GM18498 (cell line): Measurements from ENCODE around the gene FBXO5.
"Not testable (repeated sequence)": the region's sequence is repeated elsewhere in the genome, so short reads cannot be mapped to it uniquely, and the experiment has no call there.

ENCODE experiments used
- ATAC-seq: cut with Tn5 transposase; IDR thresholded peaks from one replicate; pipeline ENCODE4 v1.9.1; 2021; ENCODE audit warnings: mild to moderate bottlenecking, moderate library complexity; ENCODE audit not compliant: unreplicated experiment

The FBXO5 gene

GRCh38 chr6:152993847-152994246, 11.0 kb upstream of the FBXO5 start:
- no peak for ATAC-seq

- ATAC-seq, result no peak
These were observed 10.6 kb upstream of the FBXO5 start for GRCh38 chr6:152993431-152993830.

DNA sequence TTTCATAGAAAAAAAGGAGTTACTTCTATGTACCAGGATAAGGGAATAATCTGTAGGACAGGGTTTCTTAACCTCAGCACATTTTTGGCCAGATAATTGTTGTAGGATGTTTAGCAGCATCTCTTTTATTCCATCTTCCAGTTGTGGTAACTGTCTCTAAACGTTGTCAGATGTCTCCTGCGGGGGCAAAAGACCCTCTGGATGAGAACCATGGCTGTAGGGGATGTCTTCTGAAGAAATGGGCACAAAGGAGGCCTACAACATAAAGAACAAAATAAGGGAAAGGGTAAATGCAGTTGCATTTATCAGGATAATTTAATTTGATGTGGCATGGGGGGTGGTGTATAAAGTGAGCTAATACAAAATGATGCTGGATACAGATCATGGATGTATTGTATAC, 4.1 kb upstream of the FBXO5 start:
- ATAC-seq, result no peak

DNA sequence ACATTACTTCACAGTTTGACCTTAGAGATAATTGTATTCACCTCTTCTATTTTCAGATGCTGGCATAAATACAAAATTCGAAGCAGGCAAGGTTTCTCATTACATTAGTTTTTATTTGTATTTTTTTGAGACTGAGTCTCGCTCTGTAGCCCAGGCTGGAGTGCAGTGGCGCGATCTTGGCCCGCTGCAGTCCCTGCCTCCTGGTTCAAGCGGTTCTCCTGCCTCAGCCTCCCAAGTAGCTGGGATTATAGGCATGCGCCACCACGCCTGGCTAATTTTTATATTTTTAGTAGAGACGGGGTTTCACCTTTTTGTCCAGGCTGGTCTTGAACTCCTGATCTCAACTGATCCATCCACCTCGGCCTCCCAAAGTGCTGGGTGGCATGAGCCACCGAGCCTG, 2.5 kb upstream of the FBXO5 start:
- ATAC-seq, result not testable (repeated sequence)

- ATAC-seq, result peak; percentile 23
These were observed 1.7 kb upstream of the FBXO5 start for GRCh38 chr6:152984513-152984872.

DNA sequence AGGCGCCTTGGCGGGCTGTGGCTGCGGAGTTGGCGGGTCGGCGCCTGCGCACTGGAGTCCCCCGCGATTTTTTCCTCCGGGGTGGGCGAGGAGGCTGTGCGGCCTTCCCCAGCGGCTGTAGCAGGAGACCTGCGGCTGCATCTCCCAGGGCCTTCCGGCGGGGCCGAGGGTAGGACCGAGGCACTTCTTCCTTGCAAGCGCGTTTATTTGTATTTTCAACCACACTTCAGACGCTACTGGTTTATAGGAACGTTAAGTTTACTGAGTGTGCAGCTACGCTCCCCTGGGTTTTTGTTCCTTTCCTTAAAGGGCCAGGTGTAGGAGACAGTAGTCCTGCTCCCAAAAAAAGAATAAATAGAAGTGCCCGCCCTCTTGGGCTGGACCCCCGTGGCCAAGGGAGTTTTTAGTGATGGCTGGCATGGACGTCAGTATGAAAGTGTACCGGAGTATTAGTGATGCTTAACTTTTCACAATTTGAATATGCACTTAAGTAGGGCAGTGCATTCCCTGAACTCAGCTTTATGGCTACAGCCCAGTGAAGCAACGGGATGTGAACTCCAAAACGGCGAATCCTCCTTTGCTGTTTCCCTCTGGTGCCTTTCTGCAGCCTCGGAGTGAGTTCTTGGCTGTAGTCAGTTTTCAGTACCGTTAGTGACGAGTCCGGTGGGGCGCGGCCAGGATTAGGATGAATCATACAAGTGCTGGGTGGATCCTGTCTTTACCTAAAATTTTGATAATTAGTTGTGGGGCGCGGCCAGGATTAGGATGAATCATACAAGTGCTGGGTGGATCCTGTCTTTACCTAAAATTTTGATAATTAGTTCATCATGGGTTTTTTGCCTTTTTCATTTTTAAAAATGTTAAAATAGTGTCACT, 1.0 kb upstream of the FBXO5 start:
- ATAC-seq, result peak; percentile 18

GRCh38 chr6:152981989-152982903, 595 bp downstream of the FBXO5 start:
- ATAC-seq, result peak; percentile 2

DNA sequence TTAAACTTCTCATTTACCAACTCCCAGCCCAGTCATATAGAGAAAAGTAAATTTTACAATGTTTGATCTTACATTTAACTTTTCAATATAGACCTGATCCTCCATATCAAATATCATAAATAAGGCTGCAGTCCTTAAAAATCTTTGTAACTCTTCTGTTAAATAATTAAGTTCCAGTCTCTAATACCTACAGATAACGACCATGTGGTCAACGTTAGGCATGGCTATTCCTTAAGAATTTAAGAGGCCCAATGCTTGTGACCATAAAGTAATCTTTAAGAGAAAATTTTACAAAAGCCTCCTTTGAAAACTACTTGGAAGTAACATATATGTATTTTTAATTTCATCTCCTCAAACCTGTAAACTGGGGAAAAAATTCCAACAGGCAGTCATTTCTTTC, 1.6 kb downstream of the FBXO5 start:
- no peak for ATAC-seq

- no peak for ATAC-seq
These were observed 2.2 kb downstream of the FBXO5 start for GRCh38 chr6:152980656-152981055.

DNA sequence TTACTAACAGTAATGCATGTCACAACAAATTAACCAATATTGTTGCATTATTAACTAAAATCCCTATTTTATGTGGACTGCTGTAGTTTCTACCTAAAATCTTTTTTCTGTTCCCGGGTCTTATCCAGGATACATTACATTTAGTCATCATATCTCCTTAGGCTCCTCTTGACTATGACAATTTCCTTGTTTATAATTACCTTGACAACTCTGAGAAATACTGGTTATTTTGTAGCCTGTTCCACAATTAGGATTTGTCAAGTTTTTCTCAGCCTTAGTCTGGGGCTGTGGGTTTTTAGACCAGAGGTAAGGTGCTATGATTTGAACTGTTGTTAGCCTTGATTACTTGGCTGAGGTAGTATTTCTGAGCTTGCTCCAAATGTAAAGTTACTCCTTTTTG, 3.7 kb downstream of the FBXO5 start:
- no peak for ATAC-seq

- ATAC-seq, result no peak
These were observed 4.8 kb downstream of the FBXO5 start for GRCh38 chr6:152978058-152978457.

- no peak for ATAC-seq
These were observed 5.3 kb downstream of the FBXO5 start for GRCh38 chr6:152977556-152977955.

GRCh38 chr6:152976749-152977148, 6.1 kb downstream of the FBXO5 start:
- no peak for ATAC-seq

- peak; percentile 64 for ATAC-seq
These were observed 7.5 kb downstream of the FBXO5 start for GRCh38 chr6:152975204-152975915.

DNA sequence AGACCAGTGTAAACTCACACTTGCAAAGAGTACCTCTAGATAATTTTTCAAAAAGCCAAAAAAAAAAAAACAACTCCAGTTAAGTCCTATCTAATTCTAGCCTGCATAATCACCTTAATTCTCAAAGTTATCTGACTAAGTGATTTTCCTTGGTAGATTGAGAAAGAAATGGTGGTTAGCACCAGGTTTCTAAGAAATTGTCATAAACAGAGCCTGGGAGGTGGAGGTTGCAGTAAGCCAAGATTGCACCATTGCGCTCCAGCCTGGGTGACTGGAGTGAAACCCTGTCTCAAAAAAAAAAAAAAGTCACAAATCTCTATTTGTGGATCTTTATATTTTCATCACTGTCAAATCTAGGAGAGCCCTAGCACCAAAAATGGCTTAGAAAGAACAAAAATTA, 8.9 kb downstream of the FBXO5 start:
- ATAC-seq, result no peak

GRCh38 chr6:152969688-152970418, 13.0 kb downstream of the FBXO5 start:
- ATAC-seq, result no peak

DNA sequence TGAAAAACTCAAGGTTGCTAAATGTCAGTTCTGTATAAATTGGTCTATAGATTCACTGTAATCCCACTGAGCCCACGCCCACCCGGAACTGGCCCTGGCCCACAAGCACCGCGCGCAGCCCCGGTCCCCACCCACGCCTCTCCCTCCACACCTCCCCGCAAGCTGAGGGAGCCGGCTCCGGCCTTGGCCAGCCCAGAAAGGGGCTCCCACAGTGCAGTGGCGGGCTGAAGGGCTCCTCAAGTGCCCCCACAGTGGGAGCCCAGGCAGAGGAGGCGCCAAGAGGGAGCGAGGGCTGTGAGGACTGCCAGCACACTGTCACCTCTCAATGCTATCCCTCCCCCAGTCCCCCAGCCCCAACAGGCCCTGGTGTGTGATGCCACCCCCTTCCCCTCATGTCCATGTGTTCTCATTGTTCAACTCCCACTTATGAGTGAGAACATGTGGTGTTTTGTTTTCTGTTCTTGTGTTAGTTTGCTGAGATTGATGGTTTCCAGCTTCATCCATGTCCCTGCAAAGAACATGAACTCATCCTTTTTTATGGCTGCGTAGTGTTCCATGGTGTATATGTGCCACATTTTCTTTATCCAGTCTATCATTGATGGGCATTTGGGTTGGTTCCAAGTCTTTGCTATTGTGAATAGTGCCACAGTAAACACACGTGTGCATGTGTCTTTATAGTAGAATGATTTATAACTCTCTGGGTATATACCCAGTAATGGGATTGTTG, 16.5 kb downstream of the FBXO5 start:
- ATAC-seq, result not testable (repeated sequence)

DNA sequence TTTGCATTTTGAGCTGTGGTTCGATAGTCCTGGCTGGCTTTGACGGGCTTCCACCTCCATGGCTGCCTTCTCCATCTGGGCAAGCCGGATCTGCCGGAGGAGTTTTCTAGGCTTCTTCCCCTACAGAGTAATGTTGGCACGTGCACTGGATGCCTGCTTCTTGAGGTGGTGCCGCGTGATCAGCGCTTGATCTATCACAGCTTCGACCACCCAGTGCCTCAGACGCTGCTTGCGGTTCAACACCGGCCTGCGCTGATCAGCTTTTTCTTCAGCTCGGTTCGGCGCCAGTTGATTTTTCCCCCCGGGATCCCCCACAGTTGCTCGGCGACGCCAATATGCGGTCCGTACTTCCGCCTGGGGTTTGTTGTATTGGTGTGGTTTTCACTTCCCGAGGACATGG, 23.5 kb downstream of the FBXO5 start:
- no peak for ATAC-seq

DNA sequence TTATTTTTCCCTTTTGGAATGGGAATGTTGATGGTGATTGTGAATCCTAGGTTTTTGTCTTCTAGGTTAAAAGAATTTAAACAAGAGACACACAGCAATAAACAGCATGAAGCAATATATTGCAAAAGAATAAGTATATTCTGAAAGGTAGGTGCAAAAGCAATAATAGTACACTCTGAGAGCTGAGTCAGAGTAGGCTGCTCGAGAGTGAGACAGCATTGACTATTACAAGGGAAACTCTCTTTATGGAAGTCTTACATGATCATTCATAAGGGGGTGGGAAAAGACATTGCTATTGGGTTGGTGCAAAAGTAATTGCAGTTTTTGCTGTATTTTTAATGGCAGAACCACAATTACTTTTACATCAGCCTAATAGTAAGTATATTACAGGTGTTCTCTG, 25.0 kb downstream of the FBXO5 start:
- ATAC-seq, result no peak

GRCh38 chr6:152954443-152954842, 28.4 kb downstream of the FBXO5 start:
- no peak for ATAC-seq
